ENCODE measurements around the gene KCNE4. TPM values are rescaled to one million over a fixed set of nuclear protein-coding genes. Genes with fewer than 3 reads are reported as not detected.

The KCNE4 gene, protein sequence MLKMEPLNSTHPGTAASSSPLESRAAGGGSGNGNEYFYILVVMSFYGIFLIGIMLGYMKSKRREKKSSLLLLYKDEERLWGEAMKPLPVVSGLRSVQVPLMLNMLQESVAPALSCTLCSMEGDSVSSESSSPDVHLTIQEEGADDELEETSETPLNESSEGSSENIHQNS
- total RNA-seq = 12.6 and 13.9 TPM in 2 replicates

GRCh38 chr2:223051693-223052289 lies at the start of gene KCNE4:
KCNE4 (plus strand) TSS chr2:223052190; CDS start chr2:223052831, 641 bp downstream.

Other genes with a start within 250 kb of the KCNE4 start
- gene ACSL3, start 191.2 kb upstream of the KCNE4 start, total RNA-seq = 215 and 222 TPM in 2 replicates